B cell (primary cell): ENCODE results near the gene CLASP1. TPM values are rescaled to one million over a fixed set of nuclear protein-coding genes. Genes with fewer than 3 reads are reported as not detected.

Experiments used
- ATAC-seq: fragments of 200-7000 bp; cut with Tn5 transposase; one replicate; pipeline ENCODE4 v1.10.0; 2021; ENCODE audit warnings: low read depth, mild to moderate bottlenecking, moderate number of reproducible peaks, moderate library complexity
- CTCF ChIA-PET: fragments of 350-600 bp; sonication (Branson Sonifier 250); formaldehyde crosslinking; loops from one replicate; lab custom pipeline; 2021; ENCODE audit warnings: antibody characterized with exemption, inconsistent platforms; lab: Charles Lee
- POLR2A ChIA-PET: fragments of 350-600 bp; sonication (Branson Sonifier 250); formaldehyde crosslinking; loops from one replicate; lab custom pipeline; 2021; ENCODE audit warnings: antibody characterized with exemption; lab: Charles Lee
- DNase-seq: peaks from one replicate; pipeline ENCODE4 v3.0.0; 2013
- H2AFZ ChIP-seq: 2 replicates; pipeline ENCODE4 v1.6.1; 2012; ENCODE audit warnings: mild to moderate bottlenecking, low read depth, low read length; ENCODE audit not compliant: insufficient read depth, poor library complexity, severe bottlenecking
- H3K27ac ChIP-seq, 2 donors: 1 replicate in 1 of 2; 2 replicates in 1 of 2; pipeline ENCODE4 v1.5.1; 2012 to 2013; ENCODE audit warnings: low read length in 2 of 2, mild to moderate bottlenecking in 2 of 2, moderate library complexity in 1 of 2
- H3K27me3 ChIP-seq, 4 experiments: fragments of 200-600 bp in 1 of 4; sonication (generic) in 1 of 4; replicated peaks in 1 of 4; 1 replicate in 2 of 4; 2 replicates in 2 of 4; pipeline versions ENCODE4 v1.6.1 to v1.7.0; 2013 to 2016; ENCODE audit warnings: low read length in 3 of 4, mild to moderate bottlenecking in 2 of 4, mixed read lengths in 1 of 4, moderate library complexity in 1 of 4; ENCODE audit not compliant: insufficient read depth in 4 of 4, control insufficient read depth in 3 of 4; ENCODE audit errors: control extremely low read depth in 1 of 4
- H3K36me3 ChIP-seq, 2 experiments: replicated peaks in 1 of 2; 1 replicate in 1 of 2; 2 replicates in 1 of 2; pipeline versions ENCODE4 v1.6.1 to v1.7.1; 2013; ENCODE audit warnings: low read length in 1 of 2; ENCODE audit not compliant: insufficient read depth in 2 of 2, control insufficient read depth in 1 of 2; ENCODE audit errors: control extremely low read depth in 1 of 2, extremely low read depth in 1 of 2
- H3K4me1 ChIP-seq, 2 donors: fragments of 200-600 bp in 1 of 2; sonication (generic) in 1 of 2; 1 replicate in 1 of 2; 2 replicates in 1 of 2; pipeline versions ENCODE4 v1.5.1 to v1.6.1; 2013 to 2017; ENCODE audit warnings: low read length in 2 of 2; ENCODE audit not compliant: control insufficient read depth in 2 of 2, insufficient read depth in 2 of 2
- H3K4me2 ChIP-seq: replicated peaks from 2 replicates; pipeline ENCODE3; 2012; ENCODE audit warnings: mild to moderate bottlenecking, low read depth, low read length; ENCODE audit not compliant: poor library complexity, severe bottlenecking
- H3K4me3 ChIP-seq, 5 experiments: fragments of 200-600 bp in 1 of 5; sonication (generic) in 1 of 5; 1 replicate in 3 of 5; 2 replicates in 2 of 5; pipeline versions ENCODE4 v1.5.1 to v1.7.0; 2011 to 2016; ENCODE audit warnings: low read length in 4 of 5, mild to moderate bottlenecking in 4 of 5, low read depth in 2 of 5, control low read depth in 1 of 5, moderate library complexity in 1 of 5; ENCODE audit not compliant: insufficient read depth in 1 of 5; ENCODE audit errors: control extremely low read depth in 1 of 5, extremely low read depth in 1 of 5
- H3K79me2 ChIP-seq: fragments of 200-600 bp; sonication (generic); one replicate; pipeline ENCODE4 v1.6.0; 2016; ENCODE audit warnings: low read length; ENCODE audit not compliant: control insufficient read depth, insufficient read depth
- H3K9ac ChIP-seq: fragments of 200-600 bp; sonication (generic); 2 replicates; pipeline ENCODE4 v1.6.1; 2017; ENCODE audit warnings: mild to moderate bottlenecking, low read length, moderate library complexity
- H3K9me3 ChIP-seq, 3 donors: one replicate each; pipeline versions ENCODE4 v1.6.1 to v1.7.1; 2013; ENCODE audit warnings: low read length in 2 of 3; ENCODE audit not compliant: control insufficient read depth in 2 of 3, insufficient read depth in 1 of 3; ENCODE audit errors: control extremely low read depth in 1 of 3
- H4K20me1 ChIP-seq: 2 replicates; pipeline ENCODE4 v1.6.0; 2012; ENCODE audit warnings: mild to moderate bottlenecking, low read length; ENCODE audit not compliant: insufficient read depth, control insufficient read depth, poor library complexity, severe bottlenecking
- H3K27ac Mint-ChIP-seq: one replicate; pipeline ENCODE4 v1.8.0; 2021; ENCODE audit warnings: mixed read lengths
- H3K27me3 Mint-ChIP-seq: one replicate; pipeline ENCODE4 v1.8.0; 2021; ENCODE audit warnings: mixed read lengths
- H3K4me1 Mint-ChIP-seq: one replicate; pipeline ENCODE4 v1.8.0; 2021; ENCODE audit warnings: mixed read lengths
- H3K4me3 Mint-ChIP-seq: one replicate; pipeline ENCODE4 v1.8.0; 2021; ENCODE audit warnings: mixed read lengths
- H3K9me3 Mint-ChIP-seq: one replicate; pipeline ENCODE4 v1.8.0; 2022; ENCODE audit warnings: mixed read lengths; ENCODE audit not compliant: insufficient read depth
- CTCF ChIP-seq: fragments of 200-600 bp; IDR thresholded peaks from one replicate; pipeline ENCODE4 v1.8.0; 2022; ENCODE audit warnings: antibody characterized with exemption, mild to moderate bottlenecking
- EZH2 ChIP-seq: IDR thresholded peaks from 2 replicates; pipeline ENCODE4 v1.6.1; 2012; ENCODE audit warnings: borderline replicate concordance, low read depth, mild to moderate bottlenecking, moderate library complexity, low read length; ENCODE audit not compliant: insufficient read depth, poor library complexity, severe bottlenecking
- WGBS: methylation state at CpG from one replicate; pipeline ENCODE4 v1.1.5; 2013; ENCODE audit warnings: missing lambda C conversion rate; ENCODE audit not compliant: insufficient coverage; 5-methylcytosine and 5-hydroxymethylcytosine counted together
- intact Hi-C: fragments of 100-400 bp; cut with micrococcal nuclease; formaldehyde crosslinking; loops from one replicate; pipeline ENCODE4 v1.10.0; 2022
- polyA plus RNA-seq: library from polyadenylated mRNA; depleted of rRNA; stranded (reverse); fragments of >200 nt; gene quantifications from 2 replicates; pipeline ENCODE4 v1.2.3, GENCODE V29; 2012
- total RNA-seq, 2 donors: library from RNA; stranded (reverse); fragments of 120-200 nt in 1 of 2; gene quantifications; 1 replicate in 1 of 2; 2 replicates in 1 of 2; pipeline versions ENCODE4 v1.2.3 to v1.2.4, GENCODE V29; 2013 to 2022

The CLASP1 gene
- total and polyA plus RNA-seq, 2 donors (not counting 1 experiment from before 2014, with no cell fraction given) = 8.7 to 88.0 TPM

GRCh38 chr2:121649596-121650314, 493 bp upstream of the CLASP1 start:
- Mint-ChIP-seq H3K27ac (peak overlapping the region; percentile 98), H3K9me3 (no peaks in the 10 kb centered on the region), H3K27me3 (no peaks in the 10 kb centered on the region), H3K4me3 (peak overlapping the region; percentile 95), H3K4me1 (peaks cover 50% of the 10 kb centered on the region)
- no peaks in the 10 kb centered on the region for H3K36me3 ChIP-seq
- H2AFZ ChIP-seq = peak overlapping the region; percentile 99
- peak overlapping the region; percentile 82 to 98 for H3K27ac ChIP-seq
- TF ChIP-seq EZH2 (no peak), CTCF (no peak)
- intact Hi-C loops = loop anchor here (1.0 kb wide), 4 partner anchors 38 to 118 kb away; partner anchors contain the start of genes NIFK and TSN
- peak overlapping the region; percentile 99 for H3K9ac ChIP-seq
- H3K79me2 ChIP-seq = peaks cover 56% of the 10 kb centered on the region
- peaks cover 21 to 24% of the 10 kb centered on the region in 2 donors for H3K4me1 ChIP-seq
- under 1% methylated on average over 37 of the region's 45 CpGs for WGBS
- H4K20me1 ChIP-seq = peaks cover 31% of the 10 kb centered on the region
- ATAC-seq (peak; percentile 93), DNase-seq (peak; percentile 98)
- CTCF ChIA-PET = interaction anchor here (0.8 to 3.0 kb wide), 5 partner anchors 32 to 247 kb away, joined by 3 to 23 read pairs (median 5); partner anchors contain the start of gene RNU4ATAC
- POLR2A ChIA-PET = interaction anchor here (0.6 to 4.4 kb wide), 5 partner anchors 49 to 357 kb away, joined by 3 to 57 read pairs (median 3); partner anchors contain the start of genes NIFK and RNU4ATAC
- H3K9me3 ChIP-seq = no peaks in the 10 kb centered on the region
- H3K4me2 ChIP-seq = peak overlapping the region; percentile 84
- H3K4me3 ChIP-seq = peak overlapping the region; percentile 87 to 99 (median 95)
- no peaks in the 10 kb centered on the region for H3K27me3 ChIP-seq
